Esophagus squamous epithelium (tissue), 4 donors: ENCODE data around the gene SDHAF2.

Experiments used
- CTCF ChIP-seq, 6 experiments: fragments of 450-650 bp in 4 of 6; fragments of 200-600 bp in 2 of 6; sonication (generic) in 2 of 6; IDR thresholded peaks; one replicate each; pipeline ENCODE4 v1.5.1; 2016 to 2019; ENCODE audit warnings: antibody characterized with exemption in 6 of 6, mild to moderate bottlenecking in 4 of 6, moderate library complexity in 4 of 6
- POLR2A ChIP-seq, 4 donors: fragments of 450-650 bp; IDR thresholded peaks; one replicate each; pipeline ENCODE4 v1.6.1; 2017; ENCODE audit warnings: antibody characterized with exemption in 4 of 4, mild to moderate bottlenecking in 4 of 4, moderate library complexity in 3 of 4

GRCh38 chr11:61476371-61476770 is 46.4 kb downstream of the SDHAF2 start:
- no peak for TF ChIP-seq POLR2A (IDR thresholded peaks at IDR 0.05)
- TF ChIP-seq CTCF (IDR thresholded peaks at IDR 0.05), result no peak
